GM23248 (cell line): ENCODE measurements around the gene TP63. TPM values are rescaled to one million over a fixed set of nuclear protein-coding genes. Genes with fewer than 3 reads are reported as not detected.

Source experiments
- DNase-seq: peaks from one replicate; pipeline ENCODE4 v3.0.0-alpha.2; 2015
- H2AFZ ChIP-seq: fragments of 200-600 bp; sonication (generic); 2 replicates; pipeline ENCODE4 v1.6.1; 2016; ENCODE audit warnings: antibody characterized with exemption
- H3F3A ChIP-seq: fragments of 200-600 bp; sonication (generic); 2 replicates; pipeline ENCODE4 v1.6.1; 2016; ENCODE audit warnings: mild to moderate bottlenecking, antibody characterized with exemption, mixed run types; ENCODE audit not compliant: insufficient read depth
- H3K27ac ChIP-seq: fragments of 200-600 bp; sonication (generic); 2 replicates; pipeline ENCODE4 v1.5.1; 2016; ENCODE audit warnings: mild to moderate bottlenecking
- H3K27me3 ChIP-seq: fragments of 200-600 bp; sonication (generic); replicated peaks from 2 replicates; pipeline ENCODE4 v1.6.1; 2016; ENCODE audit warnings: mild to moderate bottlenecking; ENCODE audit not compliant: insufficient read depth
- H3K36me3 ChIP-seq: fragments of 200-600 bp; sonication (generic); 2 replicates; pipeline ENCODE4 v1.6.1; 2016; ENCODE audit warnings: low read depth, mild to moderate bottlenecking
- H3K4me1 ChIP-seq: fragments of 200-600 bp; sonication (generic); 2 replicates; pipeline ENCODE4 v1.6.1; 2016; ENCODE audit warnings: mild to moderate bottlenecking; ENCODE audit not compliant: insufficient read depth
- H3K4me2 ChIP-seq: fragments of 200-600 bp; sonication (generic); one replicate; pipeline ENCODE4 v1.6.1; 2016; ENCODE audit warnings: mild to moderate bottlenecking; ENCODE audit not compliant: unreplicated experiment
- H3K4me3 ChIP-seq: fragments of 200-600 bp; sonication (generic); 2 replicates; pipeline ENCODE4 v1.5.1; 2016; ENCODE audit warnings: mild to moderate bottlenecking
- H3K79me2 ChIP-seq: fragments of 200-600 bp; sonication (generic); 2 replicates; pipeline ENCODE4 v1.6.1; 2016; ENCODE audit warnings: mild to moderate bottlenecking; ENCODE audit not compliant: insufficient read depth
- H3K9ac ChIP-seq: fragments of 200-600 bp; sonication (generic); 2 replicates; pipeline ENCODE4 v1.6.1; 2016; ENCODE audit warnings: mild to moderate bottlenecking
- H3K9me2 ChIP-seq: fragments of 200-600 bp; sonication (generic); 2 replicates; pipeline ENCODE4 v1.6.1; 2016; ENCODE audit warnings: mixed run types, mild to moderate bottlenecking, moderate library complexity; ENCODE audit not compliant: insufficient read depth
- H3K9me3 ChIP-seq: fragments of 200-600 bp; sonication (generic); one replicate; pipeline ENCODE4 v1.6.1; 2017; ENCODE audit warnings: low read depth
- H4K20me1 ChIP-seq: fragments of 200-600 bp; sonication (generic); 2 replicates; pipeline ENCODE4 v1.6.0; 2016; ENCODE audit not compliant: insufficient read depth
- EZH2 ChIP-seq: fragments of 200-600 bp; sonication (generic); IDR thresholded peaks from 2 replicates; pipeline ENCODE4 v1.6.1; 2018; ENCODE audit warnings: antibody characterized with exemption, mild to moderate bottlenecking; ENCODE audit not compliant: insufficient read depth, poor library complexity, severe bottlenecking
- EZH2phosphoT487 ChIP-seq: fragments of 200-600 bp; sonication (generic); IDR thresholded peaks from 2 replicates; pipeline ENCODE4 v1.6.1; 2018; ENCODE audit warnings: antibody characterized with exemption, moderate library complexity, mild to moderate bottlenecking, low read depth; ENCODE audit not compliant: insufficient read depth
- WGBS, 2 experiments: methylation state at CpG; one replicate each; pipeline ENCODE4 v1.1.6; 2015 to 2017; ENCODE audit warnings: low lambda C conversion rate in 2 of 2, low coverage in 1 of 2; ENCODE audit errors: missing lambda C conversion rate in 2 of 2; 5-methylcytosine and 5-hydroxymethylcytosine counted together
- in situ Hi-C: fragments of 300-500 bp; cut with MboI; formaldehyde crosslinking; loops from 2 replicates; pipeline ENCODE4 v1.15.0; 2020
- microRNA counts: library from miRNA; unstranded; fragments of <30 nt; microRNA quantifications from one replicate; lab custom pipeline; 2016
- microRNA-seq: library from miRNA; unstranded; fragments of <30 nt; microRNA quantifications from one replicate; pipeline ENCODE4, GENCODE V29; 2016; ENCODE audit warnings: borderline number of aligned reads
- polyA plus RNA-seq: library from polyadenylated mRNA; unstranded; fragments of >200 nt; fragmentation: Nextera tagmentation; extraction: Ambion mirVana; gene quantifications from 2 replicates; pipeline ENCODE4 v1.2.1, GENCODE V29; 2016
- small RNA-seq: library from RNA; depleted of rRNA; stranded (forward); fragments of <200 nt; gene quantifications from one replicate; pipeline ENCODE3, GENCODE V24; 2014; ENCODE audit warnings: low read depth, low replicate concordance
- total RNA-seq: library from RNA; depleted of rRNA; stranded (reverse); fragments of >200 nt; shearing (Covaris generic); gene quantifications from 2 replicates; pipeline ENCODE4 v1.2.3, GENCODE V29; 2014

TP63 gene
- total and polyA plus RNA-seq, 2 experiments from 2014 or later = not detected

GRCh38 chr3:189941679-189942078 lies 310.5 kb downstream of the TP63 start:
- 0 out of 2 replicates have a peak overlapping the region, but pooled peaks have one; percentile 11 for H3K27ac ChIP-seq
- H3K4me1 ChIP-seq = peaks cover 25% of the 10 kb centered on the region
- no peaks in the 10 kb centered on the region for H3K36me3 ChIP-seq
- H2AFZ ChIP-seq = no peak overlapping the region
- H3K79me2 ChIP-seq = no peaks in the 10 kb centered on the region
- TF ChIP-seq EZH2 (no peak), EZH2phosphoT487 (no peak)
- no peaks in the 10 kb centered on the region for H3K9me3 ChIP-seq
- peak overlapping the region; percentile 7 for H3K4me2 ChIP-seq
- DNase-seq = peak; percentile 75
- H3K27me3 ChIP-seq = no peaks in the 10 kb centered on the region
- no peaks in the 10 kb centered on the region for H3K9me2 ChIP-seq
- no peak overlapping the region for H3K4me3 ChIP-seq
- in situ Hi-C loops = loop anchor here (5.0 kb wide), 1 partner anchor 664 kb away; no protein-coding TSS in a partner anchor
- H4K20me1 ChIP-seq = no peaks in the 10 kb centered on the region
- H3F3A ChIP-seq = peaks cover 12% of the 10 kb centered on the region
- H3K9ac ChIP-seq = no peak overlapping the region
- WGBS, 2 experiments = 46% methylated on average over 2 of the region's 2 CpGs

- Histone ChIP-seq H4K20me1 (no peaks in the 10 kb centered on the region), H3K79me2 (no peaks in the 10 kb centered on the region), H3K27ac (no peak overlapping the region), H3K27me3 (no peaks in the 10 kb centered on the region), H3K9me3 (no peaks in the 10 kb centered on the region), H3K4me3 (no peak overlapping the region), H3K4me1 (peaks cover 15% of the 10 kb centered on the region), H3K9me2 (no peaks in the 10 kb centered on the region), H3K9ac (no peak overlapping the region), H2AFZ (no peak overlapping the region), H3F3A (0 out of 2 replicates have a peak, but pooled peaks cover 4% of the 10 kb centered on the region), H3K4me2 (no peak overlapping the region), H3K36me3 (no peaks in the 10 kb centered on the region)
- in situ Hi-C loops = loop anchor here (5.0 kb wide), 1 partner anchor 666 kb away; no protein-coding TSS in a partner anchor
- DNase-seq = no peak
- WGBS, 2 experiments = 90 to 95% methylated on average over 3 of the region's 3 CpGs
- no peak for TF ChIP-seq EZH2
- TF ChIP-seq EZH2phosphoT487 = no peak
Observed at GRCh38 chr3:189942948-189943347, 311.8 kb downstream of the TP63 start.

- Histone ChIP-seq H3K9ac (no peak overlapping the region), H3K4me1 (peaks cover 11% of the 10 kb centered on the region), H3F3A (no peaks in the 10 kb centered on the region), H3K9me2 (no peaks in the 10 kb centered on the region), H3K36me3 (no peaks in the 10 kb centered on the region), H3K9me3 (no peaks in the 10 kb centered on the region), H3K4me3 (no peak overlapping the region), H3K27me3 (no peaks in the 10 kb centered on the region), H3K27ac (no peak overlapping the region), H3K79me2 (no peaks in the 10 kb centered on the region), H3K4me2 (no peak overlapping the region), H4K20me1 (no peaks in the 10 kb centered on the region), H2AFZ (no peak overlapping the region)
- in situ Hi-C loops = loop anchor here (5.0 kb wide), 1 partner anchor 667 kb away; no protein-coding TSS in a partner anchor
- 92 to 94% methylated on average over 14 of the region's 14 CpGs for WGBS, 2 experiments
- no peak for TF ChIP-seq EZH2
- no peak for TF ChIP-seq EZH2phosphoT487
- no peak for DNase-seq
Observed at GRCh38 chr3:189944285-189945145, 313.3 kb downstream of the TP63 start.

GRCh38 chr3:189945935-189946709 lies 314.9 kb downstream of the TP63 start:
- Histone ChIP-seq H4K20me1 (no peaks in the 10 kb centered on the region), H3K36me3 (no peaks in the 10 kb centered on the region), H3F3A (no peaks in the 10 kb centered on the region), H3K9me3 (no peaks in the 10 kb centered on the region), H3K79me2 (no peaks in the 10 kb centered on the region), H3K4me1 (peaks cover 11% of the 10 kb centered on the region), H3K4me2 (no peak overlapping the region), H3K9me2 (no peaks in the 10 kb centered on the region), H3K9ac (no peak overlapping the region), H3K27ac (no peak overlapping the region), H3K27me3 (no peaks in the 10 kb centered on the region), H2AFZ (no peak overlapping the region), H3K4me3 (no peak overlapping the region)
- TF ChIP-seq EZH2phosphoT487 = no peak
- TF ChIP-seq EZH2 = no peak
- no peak for DNase-seq
- WGBS, 2 experiments = 91 to 94% methylated on average over 6 of the region's 6 CpGs
- in situ Hi-C loops = no loop called here

MicroRNA genes within 50 kb of the gene (microRNA counts, 767-probe panel; counts per million panel counts)
- 447 counts per million, percentile 86 among the panel's probes with 10 or more counts for microRNA hsa-miR-944 (lab: Ali Mortazavi, UCI)

Small RNA genes within 50 kb of the gene (microRNA-seq; reads per million reads assigned to microRNA genes)
- gene MIR944 = not detected

Small RNA genes within 50 kb of the gene (small RNA-seq; reads per million reads assigned to genes)
- gene AC078809.1 (not detected), gene MIR944 (not detected)
